Measurements from ENCODE around the gene PRLHR.

DNA sequence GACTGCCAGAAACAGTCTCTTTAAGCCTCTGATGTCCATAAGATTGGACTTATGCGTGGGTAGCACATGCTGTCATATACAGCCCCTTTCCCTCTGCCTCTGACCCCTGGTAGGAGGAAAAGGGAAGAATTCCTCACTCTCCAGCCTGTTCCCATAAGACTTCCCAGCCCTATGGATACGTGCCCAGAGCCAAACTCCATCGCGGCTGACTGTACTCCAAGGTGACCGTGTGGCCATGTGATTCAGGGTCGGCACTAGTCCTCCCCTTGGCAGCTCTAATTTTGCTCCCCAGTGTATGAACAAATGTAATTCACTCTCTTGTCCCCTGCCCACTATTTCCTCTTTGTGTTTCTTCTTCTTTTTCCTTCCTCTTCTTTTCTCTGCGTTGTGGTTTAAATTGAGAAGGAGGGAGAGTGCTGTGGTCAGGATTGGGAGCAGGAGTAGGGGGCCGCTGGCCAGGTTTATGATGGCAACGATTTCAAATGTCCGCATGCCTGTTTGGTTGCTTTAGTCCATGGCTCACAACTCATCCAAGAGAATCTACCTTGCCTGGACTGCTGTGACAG, 43.8 kb downstream of the PRLHR start:
- TF ChIP-seq POLR2A (IDR thresholded peaks at IDR 0.05) (no peak), POLR2AphosphoS5 (IDR thresholded peaks at IDR 0.05) (no peak)
- TF ChIP-seq, protein P1, sequence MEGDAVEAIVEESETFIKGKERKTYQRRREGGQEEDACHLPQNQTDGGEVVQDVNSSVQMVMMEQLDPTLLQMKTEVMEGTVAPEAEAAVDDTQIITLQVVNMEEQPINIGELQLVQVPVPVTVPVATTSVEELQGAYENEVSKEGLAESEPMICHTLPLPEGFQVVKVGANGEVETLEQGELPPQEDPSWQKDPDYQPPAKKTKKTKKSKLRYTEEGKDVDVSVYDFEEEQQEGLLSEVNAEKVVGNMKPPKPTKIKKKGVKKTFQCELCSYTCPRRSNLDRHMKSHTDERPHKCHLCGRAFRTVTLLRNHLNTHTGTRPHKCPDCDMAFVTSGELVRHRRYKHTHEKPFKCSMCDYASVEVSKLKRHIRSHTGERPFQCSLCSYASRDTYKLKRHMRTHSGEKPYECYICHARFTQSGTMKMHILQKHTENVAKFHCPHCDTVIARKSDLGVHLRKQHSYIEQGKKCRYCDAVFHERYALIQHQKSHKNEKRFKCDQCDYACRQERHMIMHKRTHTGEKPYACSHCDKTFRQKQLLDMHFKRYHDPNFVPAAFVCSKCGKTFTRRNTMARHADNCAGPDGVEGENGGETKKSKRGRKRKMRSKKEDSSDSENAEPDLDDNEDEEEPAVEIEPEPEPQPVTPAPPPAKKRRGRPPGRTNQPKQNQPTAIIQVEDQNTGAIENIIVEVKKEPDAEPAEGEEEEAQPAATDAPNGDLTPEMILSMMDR (IDR thresholded peaks at IDR 0.05 in 8 of 11, conservative IDR thresholded peaks at IDR 0.05 in 3 of 11): no peak

Measured in spleen (tissue), 7 donors.